GM21529 (cell line): Measurements from ENCODE around the gene USH1G.

Source experiments
- ATAC-seq: cut with Tn5 transposase; IDR thresholded peaks from one replicate; pipeline ENCODE4 v1.9.1; 2021; ENCODE audit not compliant: unreplicated experiment

The USH1G gene

GRCh38 chr17:74954665-74955421 is 31.8 kb upstream of the USH1G start:
- ATAC-seq = no peak

- ATAC-seq = no peak
These were observed 31.1 kb upstream of the USH1G start for GRCh38 chr17:74954115-74954514.

DNA sequence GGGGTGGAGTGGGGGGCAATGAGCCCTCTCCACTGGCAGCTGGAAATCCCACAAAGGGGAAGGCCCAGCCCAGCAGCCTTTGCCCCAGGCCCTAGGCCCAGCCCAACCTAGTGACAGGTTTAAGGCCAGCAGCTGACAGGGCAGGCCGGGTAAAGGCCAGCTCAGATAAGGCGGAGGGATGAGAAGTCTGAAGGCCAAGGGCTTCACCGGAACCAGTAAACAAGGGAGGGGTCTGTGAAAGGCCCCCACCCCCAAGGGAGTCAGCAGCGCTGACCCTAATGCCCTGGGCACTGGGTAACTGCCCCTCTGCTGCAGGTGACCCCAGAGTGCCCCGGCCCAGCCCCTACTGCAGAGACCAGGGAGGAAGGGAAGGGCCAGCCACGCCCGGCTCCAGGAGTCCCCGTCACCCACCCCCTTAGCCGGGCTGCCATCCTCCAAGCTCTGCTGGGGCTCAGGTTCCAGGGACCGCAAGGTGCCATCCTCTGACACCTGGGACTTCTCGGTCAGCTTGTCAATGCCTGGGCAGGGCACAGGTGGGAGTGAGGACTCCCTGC is 30.2 kb upstream of the USH1G start:
- no peak for ATAC-seq

DNA sequence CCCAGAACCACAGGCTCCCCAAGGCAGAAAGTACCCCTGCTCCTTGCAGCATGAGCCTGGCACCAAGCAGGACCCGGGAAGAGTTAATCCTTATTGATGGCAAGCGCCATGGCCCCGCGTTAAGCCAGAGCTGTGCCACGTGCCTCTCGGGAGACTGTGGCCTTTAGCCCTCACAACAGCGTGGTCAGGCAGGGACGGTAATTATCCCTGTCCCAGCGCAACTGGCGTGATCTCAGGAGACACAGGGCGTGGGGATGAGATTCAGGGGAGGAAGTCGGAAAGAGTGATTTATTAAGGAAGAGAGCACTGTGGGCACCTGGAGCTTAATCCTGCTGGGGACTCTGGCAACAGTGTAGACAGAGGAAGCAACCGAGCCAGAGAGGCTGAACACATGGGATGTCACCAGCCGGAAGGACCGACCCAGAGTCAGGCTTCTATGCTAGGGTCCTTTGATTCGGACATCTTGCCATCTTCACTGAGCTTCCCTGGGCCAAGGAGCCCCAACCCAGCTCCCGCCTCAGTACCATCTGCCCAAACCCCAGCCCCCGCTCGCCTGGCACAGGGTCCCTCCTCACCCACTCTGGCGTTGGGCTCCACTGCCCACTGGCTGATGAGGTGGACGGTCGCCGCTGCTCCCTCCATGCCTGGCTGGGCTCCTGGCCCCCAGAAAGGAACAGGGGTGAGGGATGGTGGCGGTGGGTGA is 29.5 kb upstream of the USH1G start:
- no peak for ATAC-seq

- no peak for ATAC-seq
These were observed 28.8 kb upstream of the USH1G start for GRCh38 chr17:74951680-74952421.

DNA sequence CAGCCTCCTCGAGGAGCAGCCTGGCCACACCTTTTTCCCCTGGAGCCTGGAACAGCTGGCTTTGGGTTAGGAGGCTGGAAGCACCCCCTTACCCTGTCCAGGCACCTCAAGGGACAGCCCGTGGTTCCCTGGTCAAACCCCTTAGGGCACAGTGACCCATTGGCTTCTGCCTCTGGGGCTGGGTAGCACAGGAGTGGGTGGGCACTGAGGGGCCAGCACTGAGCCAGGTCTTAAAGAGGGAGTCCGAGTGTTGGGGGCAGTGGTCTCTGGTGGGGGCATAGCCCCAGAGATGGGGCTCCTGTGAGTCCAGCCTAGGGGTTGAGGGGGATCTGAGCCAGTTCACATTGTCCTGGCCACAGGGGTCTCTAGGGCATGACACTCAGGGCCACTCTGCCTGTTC is 28.0 kb upstream of the USH1G start:
- no peak for ATAC-seq

GRCh38 chr17:74950207-74950606 is 27.2 kb upstream of the USH1G start:
- ATAC-seq = no peak

DNA sequence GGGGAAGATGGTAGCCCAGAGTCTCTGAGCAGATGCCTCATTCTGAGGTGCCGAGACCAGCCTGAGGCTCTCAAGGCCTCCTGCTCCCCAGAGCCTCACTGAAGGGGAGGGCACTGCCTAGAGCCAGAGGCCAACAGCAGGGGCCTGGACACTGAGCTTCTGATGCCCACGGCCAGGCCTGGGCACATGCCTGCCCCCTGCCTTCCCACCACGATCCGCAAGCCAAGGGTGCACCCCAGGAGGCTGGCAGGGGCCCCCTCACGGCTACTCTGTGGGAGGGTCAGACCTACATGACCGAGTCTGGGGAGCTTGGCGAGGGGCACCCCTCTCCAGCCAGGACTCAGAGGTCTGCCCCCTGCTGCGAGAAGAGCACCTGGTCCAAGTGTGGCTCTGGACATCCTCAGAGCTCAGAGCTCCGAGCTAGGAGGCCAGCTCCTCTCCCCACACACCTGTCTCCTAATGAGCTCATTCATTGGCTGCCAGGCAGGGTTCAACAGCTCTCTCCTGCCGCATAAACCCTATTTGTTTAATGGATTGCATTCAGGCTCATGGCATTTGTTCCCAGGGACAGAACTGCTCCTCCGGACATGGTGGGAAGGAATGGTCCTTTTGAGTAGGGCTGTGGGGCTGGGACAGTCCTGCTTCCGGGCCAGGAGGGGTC is 26.5 kb upstream of the USH1G start:
- ATAC-seq = no peak

DNA sequence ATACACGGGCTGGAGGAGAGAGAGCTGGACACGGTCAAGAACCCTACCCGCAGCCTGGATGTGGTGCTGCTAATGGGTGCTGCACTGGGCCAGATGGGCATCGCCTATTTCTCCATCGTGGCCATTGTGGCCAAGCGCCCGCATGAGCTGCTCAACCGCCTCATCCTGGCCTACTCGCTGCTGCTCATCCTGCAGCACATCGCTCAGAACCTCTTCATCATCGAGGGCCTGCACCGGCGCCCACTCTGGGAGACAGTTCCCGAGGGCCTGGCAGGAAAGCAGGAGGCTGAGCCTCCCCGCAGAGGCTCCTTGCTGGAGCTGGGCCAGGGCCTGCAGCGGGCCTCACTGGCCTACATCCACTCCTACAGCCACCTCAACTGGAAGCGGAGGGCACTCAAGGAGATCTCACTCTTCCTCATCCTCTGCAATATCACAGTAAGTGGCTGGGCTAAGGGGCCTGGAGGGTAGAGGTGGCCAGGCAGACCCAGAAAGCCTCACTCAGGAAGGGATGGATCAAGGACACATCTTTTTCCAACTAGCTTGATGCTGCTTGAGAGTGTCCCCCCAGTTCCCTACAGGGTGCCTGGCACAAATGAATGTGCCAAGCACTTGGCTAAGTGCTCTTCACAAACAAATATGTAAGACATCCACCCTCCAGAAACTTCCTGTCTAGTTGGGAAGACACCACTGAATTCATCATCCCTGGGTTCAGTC is 24.1 kb upstream of the USH1G start:
- no peak for ATAC-seq

GRCh38 chr17:74946641-74947040 is 23.6 kb upstream of the USH1G start:
- ATAC-seq = no peak

GRCh38 chr17:74945543-74945942 is 22.5 kb upstream of the USH1G start:
- peak; percentile 57 for ATAC-seq

- no peak for ATAC-seq
These were observed 20.9 kb upstream of the USH1G start for GRCh38 chr17:74943808-74944522.

DNA sequence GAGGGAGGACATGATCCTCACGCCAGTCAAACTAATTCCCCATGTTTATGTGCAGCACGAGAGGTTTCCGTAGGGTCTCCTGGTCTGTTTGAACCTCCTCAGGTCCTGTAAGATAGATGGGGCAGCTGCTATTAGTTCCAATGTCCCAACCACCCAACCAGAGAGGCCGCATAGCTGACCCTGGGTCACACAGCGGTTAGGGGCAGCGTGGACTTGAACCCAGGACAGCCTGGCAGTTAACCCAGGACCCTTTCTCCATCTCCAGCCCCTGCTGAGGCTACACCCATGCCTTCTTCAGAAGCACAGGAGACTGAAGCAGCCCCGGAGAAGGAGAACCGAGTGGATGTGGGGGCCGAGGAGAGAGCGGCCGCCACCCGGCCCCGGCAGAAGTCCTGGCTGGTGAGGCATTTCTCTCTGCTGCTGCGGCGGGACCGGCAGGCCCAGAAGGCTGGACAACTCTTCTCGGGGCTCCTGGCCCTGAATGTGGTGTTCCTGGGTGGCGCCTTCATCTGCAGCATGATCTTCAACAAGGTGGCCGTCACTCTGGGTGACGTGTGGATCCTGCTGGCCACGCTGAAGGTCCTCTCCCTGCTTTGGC is 18.2 kb upstream of the USH1G start:
- no peak for ATAC-seq

DNA sequence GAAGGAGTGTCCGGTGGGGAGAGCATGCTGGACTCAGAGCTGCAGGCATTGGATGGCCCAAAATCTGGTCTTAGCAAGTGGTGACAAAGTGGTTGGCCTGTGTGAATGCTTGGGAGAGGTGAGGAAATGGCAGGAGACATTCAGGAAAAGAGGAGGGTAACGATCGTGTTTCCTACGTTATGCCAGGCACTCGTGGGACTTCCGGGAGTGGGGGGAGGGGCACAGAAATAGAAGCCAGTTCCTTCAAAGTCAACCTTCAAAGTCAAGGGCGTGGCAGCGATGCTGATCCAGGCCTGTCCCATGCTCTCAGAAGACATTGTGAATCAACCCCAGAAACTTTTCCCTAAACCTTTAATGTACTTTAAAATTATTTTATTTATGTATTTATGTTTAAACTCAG is 16.5 kb upstream of the USH1G start:
- ATAC-seq = no peak

GRCh38 chr17:74938194-74938950 is 15.3 kb upstream of the USH1G start:
- no peak for ATAC-seq

DNA sequence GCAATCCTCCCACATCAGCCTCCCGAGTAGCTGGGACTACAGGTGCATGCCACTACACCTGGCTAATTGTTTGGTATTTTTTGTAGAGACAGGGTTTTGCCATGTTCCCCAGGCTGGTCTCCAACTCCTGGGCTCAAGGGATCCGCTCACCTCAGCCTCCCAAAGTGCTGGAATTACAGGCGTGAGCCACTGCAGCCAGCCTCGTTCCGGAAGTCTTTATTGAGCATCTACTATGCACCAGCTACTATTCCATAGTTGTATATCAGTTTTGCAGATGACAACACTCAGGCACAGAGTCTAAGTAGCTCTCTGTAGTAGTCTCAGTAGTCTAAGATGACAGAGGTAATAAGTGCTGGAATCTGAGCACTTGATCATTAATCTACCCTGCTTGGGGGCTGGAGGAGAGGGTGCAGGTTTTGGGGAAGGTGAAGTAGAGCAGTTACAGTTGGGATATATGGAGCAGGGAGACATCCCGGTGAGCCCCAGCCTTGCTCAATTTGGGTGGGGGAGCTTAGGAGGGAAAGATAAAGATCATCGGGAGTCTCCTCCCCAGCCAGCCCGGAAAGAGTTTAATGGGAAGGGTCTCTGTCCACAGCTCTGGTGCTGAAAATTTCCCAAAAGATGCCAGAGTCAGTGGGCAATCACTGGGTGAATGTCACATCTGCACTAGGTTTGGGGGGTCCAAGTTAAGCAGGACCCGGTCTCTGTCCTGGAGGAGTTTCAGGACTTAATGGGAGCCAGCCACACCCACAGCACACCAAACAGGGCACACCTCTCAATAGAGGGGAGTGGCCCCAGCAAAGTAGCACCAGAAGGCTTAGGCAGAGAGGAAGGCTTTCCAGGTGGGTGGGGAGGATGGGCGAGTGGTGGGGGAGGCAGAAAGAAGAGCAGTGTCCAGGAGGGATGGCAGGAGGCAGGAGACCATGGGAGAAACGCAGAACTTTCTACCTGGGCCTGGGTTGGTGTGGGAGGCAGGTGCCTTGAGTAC is 14.3 kb upstream of the USH1G start:
- ATAC-seq = no peak

DNA sequence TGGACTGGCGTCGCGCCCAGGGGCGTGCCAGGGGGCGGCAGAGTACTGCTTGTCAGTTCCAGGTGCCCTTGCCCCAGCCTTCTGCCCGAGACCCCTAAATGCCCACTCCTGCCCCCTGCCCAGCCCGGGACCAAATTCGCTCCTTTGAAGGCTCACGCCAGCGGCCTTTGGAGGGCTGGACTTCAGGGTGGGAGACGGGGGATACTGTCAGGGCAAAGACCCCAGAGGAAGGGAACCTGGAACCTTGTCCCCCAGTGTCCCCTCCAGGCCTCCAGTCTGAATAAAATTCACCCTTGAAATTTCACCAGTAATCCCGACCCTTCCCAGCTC is 13.4 kb upstream of the USH1G start:
- no peak for ATAC-seq
